Smooth muscle cell (in vitro differentiated cells): ENCODE results near the gene CAMK2N1. TPM values are rescaled to one million over a fixed set of nuclear protein-coding genes. Genes with fewer than 3 reads are reported as not detected.

Source experiments
- DNase-seq: peaks from one replicate; lab custom pipeline; 2025; ENCODE audit not compliant: unreplicated experiment; lab: John Stamatoyannopoulos, UW
- H2AFZ ChIP-seq: fragments of 200-600 bp; sonication (generic); 2 replicates; pipeline ENCODE4 v1.6.0; 2016; ENCODE audit warnings: antibody characterized with exemption, low read depth, mild to moderate bottlenecking
- H3F3A ChIP-seq: fragments of 200-600 bp; sonication (generic); 2 replicates; pipeline ENCODE4 v1.6.0; 2017; ENCODE audit warnings: antibody characterized with exemption, low read depth
- H3K27ac ChIP-seq: fragments of 200-600 bp; sonication (generic); 2 replicates; pipeline ENCODE4 v1.5.1; 2016; ENCODE audit warnings: low read depth, mild to moderate bottlenecking
- H3K27me3 ChIP-seq: fragments of 200-600 bp; sonication (generic); 2 replicates; pipeline ENCODE4 v1.6.1; 2016; ENCODE audit warnings: low read depth, mild to moderate bottlenecking
- H3K36me3 ChIP-seq: fragments of 200-600 bp; sonication (generic); 2 replicates; pipeline ENCODE4 v1.5.1; 2016; ENCODE audit warnings: low read depth
- H3K4me1 ChIP-seq: fragments of 200-600 bp; sonication (generic); 2 replicates; pipeline ENCODE4 v1.5.1; 2016; ENCODE audit warnings: low read depth
- H3K4me2 ChIP-seq: fragments of 200-600 bp; sonication (generic); 2 replicates; pipeline ENCODE4 v1.6.0; 2016; ENCODE audit warnings: mild to moderate bottlenecking
- H3K4me3 ChIP-seq: fragments of 200-600 bp; sonication (generic); 2 replicates; pipeline ENCODE4 v1.5.1; 2016; ENCODE audit warnings: mild to moderate bottlenecking
- H3K79me2 ChIP-seq: fragments of 200-600 bp; sonication (generic); 2 replicates; pipeline ENCODE4 v1.6.0; 2016; ENCODE audit warnings: low read depth, mild to moderate bottlenecking
- H3K9ac ChIP-seq: fragments of 200-600 bp; sonication (generic); 2 replicates; pipeline ENCODE4 v1.6.0; 2016; ENCODE audit warnings: low read depth
- H3K9me3 ChIP-seq: fragments of 200-600 bp; sonication (generic); replicated peaks from 2 replicates; pipeline ENCODE4 v1.5.1; 2016; ENCODE audit warnings: low read depth
- H4K20me1 ChIP-seq: fragments of 200-600 bp; sonication (generic); 2 replicates; pipeline ENCODE4 v1.6.0; 2016; ENCODE audit warnings: low read depth
- CTCF ChIP-seq: fragments of 200-600 bp; sonication (generic); IDR thresholded peaks from 2 replicates; pipeline ENCODE4 v1.5.1; 2017; ENCODE audit warnings: borderline replicate concordance, mild to moderate bottlenecking, antibody characterized with exemption; ENCODE audit not compliant: insufficient read depth, poor library complexity, severe bottlenecking
- WGBS: methylation state at CpG from one replicate; pipeline ENCODE4 v1.1.7; 2016; ENCODE audit warnings: low lambda C conversion rate; 5-methylcytosine and 5-hydroxymethylcytosine counted together
- polyA plus RNA-seq: library from polyadenylated mRNA; unstranded; fragments of >200 nt; fragmentation: Nextera tagmentation; extraction: Ambion mirVana; gene quantifications from 2 replicates; pipeline ENCODE4 v1.2.1, GENCODE V29; 2016
- total RNA-seq: library from RNA; depleted of rRNA; stranded (reverse); fragments of >200 nt; gene quantifications from 2 replicates; pipeline ENCODE4 v1.2.3, GENCODE V29; 2014

Gene CAMK2N1
- total and polyA plus RNA-seq, 2 experiments from 2014 or later, result 11.0 to 13.2 TPM

GRCh38 chr1:20507564-20508410 is 21.8 kb upstream of the CAMK2N1 start, which contains the start of gene MUL1:
MUL1 (minus strand) TSS chr1:20508151; CDS start chr1:20508024, 127 bp downstream.
- no peaks in the 10 kb centered on the region for H3K36me3 ChIP-seq
- H3K9ac ChIP-seq, result peak within 1 kb of the TSS; percentile 96
- H3K79me2 ChIP-seq, result peaks cover 45% of the 10 kb centered on the region
- peak within 1 kb of the TSS; percentile 100 for H2AFZ ChIP-seq
- peaks cover 32% of the 10 kb centered on the region for H3K27me3 ChIP-seq
- peak; percentile 68 for DNase-seq
- H3K27ac ChIP-seq, result peak within 1 kb of the TSS; percentile 83
- H3K4me3 ChIP-seq, result peak within 1 kb of the TSS; percentile 93
- H3F3A ChIP-seq, result no peaks in the 10 kb centered on the region
- TF ChIP-seq CTCF, result no peak
- 3% methylated on average over 47 of the region's 58 CpGs for WGBS
- no peaks in the 10 kb centered on the region for H3K9me3 ChIP-seq
- peaks cover 10% of the 10 kb centered on the region for H3K4me1 ChIP-seq
- peaks cover 31% of the 10 kb centered on the region for H4K20me1 ChIP-seq
- H3K4me2 ChIP-seq, result peak within 1 kb of the TSS; percentile 99

- H2AFZ ChIP-seq, result peak overlapping the region; percentile 100
- H3K27ac ChIP-seq, result peak overlapping the region; percentile 83
- peak overlapping the region; percentile 99 for H3K4me2 ChIP-seq
- H3K4me3 ChIP-seq, result peak overlapping the region; percentile 93
- H3K4me1 ChIP-seq, result peaks cover 10% of the 10 kb centered on the region
- H3K36me3 ChIP-seq, result no peaks in the 10 kb centered on the region
- peak overlapping the region; percentile 96 for H3K9ac ChIP-seq
- DNase-seq, result no peak
- peaks cover 45% of the 10 kb centered on the region for H3K79me2 ChIP-seq
- H4K20me1 ChIP-seq, result peaks cover 35% of the 10 kb centered on the region
- H3F3A ChIP-seq, result no peaks in the 10 kb centered on the region
- TF ChIP-seq CTCF, result no peak
- no peaks in the 10 kb centered on the region for H3K9me3 ChIP-seq
- H3K27me3 ChIP-seq, result peaks cover 26% of the 10 kb centered on the region
- 54% methylated on average over 5 of the region's 5 CpGs for WGBS
Observed at GRCh38 chr1:20507248-20507563, 21.2 kb upstream of the CAMK2N1 start.

- peaks cover 45% of the 10 kb centered on the region for H3K79me2 ChIP-seq
- H3K4me2 ChIP-seq, result no peak overlapping the region
- H2AFZ ChIP-seq, result no peak overlapping the region
- no peaks in the 10 kb centered on the region for H3K36me3 ChIP-seq
- 100% methylated on average over 1 of the region's 1 CpG for WGBS
- H3K9me3 ChIP-seq, result no peaks in the 10 kb centered on the region
- H3K27me3 ChIP-seq, result peaks cover 9% of the 10 kb centered on the region
- H4K20me1 ChIP-seq, result peaks cover 35% of the 10 kb centered on the region
- peaks cover 10% of the 10 kb centered on the region for H3K4me1 ChIP-seq
- TF ChIP-seq CTCF, result no peak
- no peak overlapping the region for H3K9ac ChIP-seq
- H3K27ac ChIP-seq, result no peak overlapping the region
- DNase-seq, result no peak
- no peaks in the 10 kb centered on the region for H3F3A ChIP-seq
- H3K4me3 ChIP-seq, result no peak overlapping the region
Observed at GRCh38 chr1:20505488-20505887, 19.5 kb upstream of the CAMK2N1 start.

GRCh38 chr1:20500716-20501115 is 14.7 kb upstream of the CAMK2N1 start:
- TF ChIP-seq CTCF, result no peak
- no peak overlapping the region for H3K9ac ChIP-seq
- H3K27ac ChIP-seq, result no peak overlapping the region
- 96% methylated on average over 17 of the region's 17 CpGs for WGBS
- no peaks in the 10 kb centered on the region for H3F3A ChIP-seq
- DNase-seq, result no peak
- H3K27me3 ChIP-seq, result no peaks in the 10 kb centered on the region
- no peak overlapping the region for H3K4me2 ChIP-seq
- H3K79me2 ChIP-seq, result peaks cover 23% of the 10 kb centered on the region
- no peaks in the 10 kb centered on the region for H3K9me3 ChIP-seq
- H3K36me3 ChIP-seq, result no peaks in the 10 kb centered on the region
- no peaks in the 10 kb centered on the region for H3K4me1 ChIP-seq
- H2AFZ ChIP-seq, result no peak overlapping the region
- H3K4me3 ChIP-seq, result no peak overlapping the region
- peaks cover 41% of the 10 kb centered on the region for H4K20me1 ChIP-seq
